SK-N-SH (cell line): ENCODE data around the gene POU6F1.

ENCODE experiments used
- CTCF ChIP-seq: fragments of 200-600 bp; sonication (generic); IDR thresholded peaks from 2 replicates; pipeline ENCODE4 v1.6.1; 2017; ENCODE audit warnings: antibody characterized with exemption, mild to moderate bottlenecking, moderate library complexity
- ELF1 ChIP-seq: IDR thresholded peaks from 2 replicates; pipeline ENCODE4 v1.4.0; 2012
- NFIC ChIP-seq: IDR thresholded peaks from 2 replicates; pipeline ENCODE4 v1.4.0; 2012; ENCODE audit warnings: borderline replicate concordance
- POLR2AphosphoS5 ChIP-seq: IDR thresholded peaks from 2 replicates; pipeline ENCODE4 v1.6.1; 2012; ENCODE audit warnings: low read depth, low read length
- SMC3 ChIP-seq: IDR thresholded peaks from 2 replicates; pipeline ENCODE4 v1.6.1; 2012; ENCODE audit warnings: low read depth, low read length, improper control_type of control experiment
- YY1 ChIP-seq: IDR thresholded peaks from 2 replicates; pipeline ENCODE4 v1.4.0; 2012; ENCODE audit warnings: low read depth, mild to moderate bottlenecking
- TF ChIP-seq, protein P1 (sequence below): fragments of 150-350 bp; IDR thresholded peaks from 2 replicates; pipeline ENCODE4 v1.6.1; 2017; ENCODE audit warnings: antibody characterized with exemption, low read length, low read depth, borderline replicate concordance

- TF ChIP-seq CTCF (no peak), POLR2AphosphoS5 (no peak), SMC3 (no peak), NFIC (no peak), ELF1 (no peak), YY1 (no peak)
- TF ChIP-seq, protein P1, sequence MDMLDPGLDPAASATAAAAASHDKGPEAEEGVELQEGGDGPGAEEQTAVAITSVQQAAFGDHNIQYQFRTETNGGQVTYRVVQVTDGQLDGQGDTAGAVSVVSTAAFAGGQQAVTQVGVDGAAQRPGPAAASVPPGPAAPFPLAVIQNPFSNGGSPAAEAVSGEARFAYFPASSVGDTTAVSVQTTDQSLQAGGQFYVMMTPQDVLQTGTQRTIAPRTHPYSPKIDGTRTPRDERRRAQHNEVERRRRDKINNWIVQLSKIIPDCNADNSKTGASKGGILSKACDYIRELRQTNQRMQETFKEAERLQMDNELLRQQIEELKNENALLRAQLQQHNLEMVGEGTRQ = no peak
Measured at GRCh38 chr12:51171884-51172514, 45.9 kb downstream of the POU6F1 start.
